HG02981 (cell line): ENCODE results near the gene GUF1.

Experiments used
- ATAC-seq: cut with Tn5 transposase; IDR thresholded peaks from one replicate; pipeline ENCODE4 v1.9.1; 2021; ENCODE audit warnings: mild to moderate bottlenecking, moderate library complexity; ENCODE audit not compliant: unreplicated experiment

Gene GUF1

GRCh38 chr4:44678094-44679041 lies at the start of gene GUF1:
Gene GUF1, plus strand, starts transcription at chr4:44678420. Its CDS starts 203 bp downstream, at chr4:44678623.
- peak; percentile 95 for ATAC-seq

GRCh38 chr4:44629280-44629866 lies 48.8 kb upstream of the GUF1 start:
- ATAC-seq, result peak; percentile 98

GRCh38 chr4:44632089-44632488 lies 46.1 kb upstream of the GUF1 start:
- no peak for ATAC-seq

- ATAC-seq, result no peak
Observed at GRCh38 chr4:44632733-44633132, 45.5 kb upstream of the GUF1 start.

- ATAC-seq, result no peak
Observed at GRCh38 chr4:44638091-44638490, 40.1 kb upstream of the GUF1 start.

GRCh38 chr4:44646151-44646550 lies 32.1 kb upstream of the GUF1 start:
- ATAC-seq, result no peak

- no peak for ATAC-seq
Observed at GRCh38 chr4:44651425-44651824, 26.8 kb upstream of the GUF1 start, which contains the start of gene YIPF7. Gene YIPF7, minus strand, starts transcription at chr4:44651625. Its CDS starts 1,525 bp downstream, at chr4:44650100.

- no peak for ATAC-seq
Observed at GRCh38 chr4:44652002-44652401, 26.2 kb upstream of the GUF1 start.

- no peak for ATAC-seq
Observed at GRCh38 chr4:44660396-44660795, 17.8 kb upstream of the GUF1 start.

GRCh38 chr4:44661940-44662622 lies 16.1 kb upstream of the GUF1 start:
- ATAC-seq, result no peak

GRCh38 chr4:44662623-44663005 lies 15.6 kb upstream of the GUF1 start:
- peak; percentile 57 for ATAC-seq

- no peak for ATAC-seq
Observed at GRCh38 chr4:44663539-44664263, 14.5 kb upstream of the GUF1 start.

GRCh38 chr4:44668526-44668925 lies 9.7 kb upstream of the GUF1 start:
- no peak for ATAC-seq

GRCh38 chr4:44670506-44671199 lies 7.6 kb upstream of the GUF1 start:
- ATAC-seq, result no peak

GRCh38 chr4:44671636-44672035 lies 6.6 kb upstream of the GUF1 start:
- ATAC-seq, result no peak

GRCh38 chr4:44674471-44674870 lies 3.7 kb upstream of the GUF1 start:
- ATAC-seq, result no peak

- no peak for ATAC-seq
Observed at GRCh38 chr4:44675366-44675765, 2.9 kb upstream of the GUF1 start.

GRCh38 chr4:44679060-44679459 lies 840 bp downstream of the GUF1 start:
- ATAC-seq, result peak; percentile 7

- ATAC-seq, result no peak
Observed at GRCh38 chr4:44684648-44685047, 6.4 kb downstream of the GUF1 start.

GRCh38 chr4:44700427-44700826 lies 22.2 kb downstream of the GUF1 start:
- ATAC-seq, result no peak
